ENCODE measurements around the gene IL17RA.

IL17RA gene

DNA sequence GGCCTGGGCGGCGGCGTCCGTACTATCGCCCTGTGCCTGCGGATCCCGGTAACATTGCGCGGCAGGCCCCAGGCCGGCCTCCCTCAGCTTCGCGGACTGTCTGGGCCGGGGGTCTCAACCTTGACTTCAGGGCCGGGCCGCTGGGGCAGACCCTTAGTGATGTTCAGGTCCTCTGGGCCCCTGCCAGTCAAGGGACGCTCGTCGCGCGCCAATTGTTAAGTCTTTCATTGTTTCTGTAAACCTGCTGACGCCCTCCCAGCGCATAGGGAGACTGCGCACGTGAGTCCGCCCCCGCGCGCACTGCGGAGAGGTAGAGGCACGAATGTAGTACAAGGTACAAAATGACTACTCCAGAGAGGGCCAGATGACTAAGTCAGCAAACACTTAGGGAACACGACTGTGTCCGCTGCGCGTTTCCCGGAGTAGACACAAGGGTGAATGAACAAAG is 74.7 kb downstream of the IL17RA start:
- no peak for FAIRE-seq

DNA sequence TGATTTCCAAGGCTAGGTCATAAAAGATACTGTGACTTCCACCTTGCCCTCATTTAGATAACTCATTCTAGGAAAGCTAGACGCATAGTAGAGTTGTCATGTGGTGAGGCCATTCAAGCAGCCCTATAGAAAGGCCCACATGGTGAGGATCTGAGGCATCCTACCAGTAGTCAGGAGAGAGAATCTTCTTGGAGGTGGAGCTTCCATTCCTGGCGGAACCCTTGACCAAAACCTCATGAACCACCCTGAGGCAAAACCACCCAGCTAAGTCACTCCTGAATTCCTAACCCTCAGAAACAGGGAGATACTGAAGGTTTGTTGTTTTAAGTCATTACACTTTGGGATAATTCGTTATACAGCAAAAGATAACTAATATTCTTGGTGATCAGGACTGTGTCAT is 77.2 kb downstream of the IL17RA start:
- FAIRE-seq: no peak

DNA sequence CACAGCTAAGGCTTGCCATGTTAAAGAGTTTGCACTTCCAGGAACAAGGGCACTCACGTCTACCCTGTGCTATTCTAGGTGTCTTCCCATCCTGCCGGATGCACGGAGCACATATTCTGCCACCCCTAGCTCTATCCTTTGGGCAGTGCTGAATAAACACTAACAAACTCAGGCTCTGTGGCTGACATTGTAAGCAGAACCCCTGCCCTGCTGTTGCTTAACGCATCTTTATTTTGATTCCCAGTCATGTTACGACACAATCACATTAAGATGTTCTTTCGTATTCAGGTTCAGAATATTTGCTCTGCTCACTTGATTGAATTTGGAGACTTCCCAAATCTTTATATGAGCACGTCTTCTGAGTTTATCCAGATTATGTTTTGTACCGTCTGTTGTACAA is 77.9 kb downstream of the IL17RA start:
- FAIRE-seq: no peak

DNA sequence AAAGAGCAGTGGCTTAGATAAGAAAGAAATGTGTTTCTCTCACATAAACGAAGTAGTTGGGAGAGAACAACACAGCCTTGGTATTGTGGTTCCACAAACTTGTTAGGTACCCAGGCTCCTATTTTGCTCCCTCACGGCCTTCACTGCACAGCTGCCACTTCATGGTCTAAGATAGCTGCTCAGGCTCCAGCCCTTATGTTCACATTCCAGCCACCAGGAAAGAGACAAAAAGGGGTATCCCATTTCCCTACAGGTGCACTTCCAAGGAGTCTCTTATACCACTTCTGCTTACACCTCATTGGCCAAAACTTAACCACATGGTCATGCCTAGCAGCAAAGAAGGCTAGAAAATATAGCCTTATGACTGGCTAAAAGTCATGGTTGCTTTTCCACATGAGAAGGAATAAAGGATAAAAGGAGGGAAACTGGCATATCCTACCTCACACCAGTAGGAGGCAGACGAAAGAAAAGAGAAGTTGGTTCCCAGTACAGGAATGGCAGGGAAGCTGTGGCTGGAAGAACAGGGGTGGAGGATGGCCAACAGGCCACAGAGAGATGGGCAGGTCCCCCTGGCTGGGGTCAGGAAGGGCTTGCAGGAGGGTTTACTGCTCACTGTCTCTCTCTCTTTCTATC is 79.7 kb downstream of the IL17RA start:
- no peak for FAIRE-seq

Data from endometrium (tissue), 2 donors.